Fibroblast of the aortic adventitia (primary cell): Measurements from ENCODE around the gene GRIA3. TPM values are rescaled to one million over a fixed set of nuclear protein-coding genes. Genes with fewer than 3 reads are reported as not detected.
"Not testable (repeated sequence)": the region's sequence is repeated elsewhere in the genome, so short reads cannot be mapped to it uniquely, and the experiment has no call there.

Source experiments
- DNase-seq: peaks from one replicate; pipeline ENCODE4 v3.0.0-alpha.2; 2010; ENCODE audit warnings: low read depth
- H3K4me3 ChIP-seq: 2 replicates; pipeline ENCODE4 v1.5.1; 2011; ENCODE audit warnings: low read depth, mild to moderate bottlenecking, control low read depth, low read length, moderate library complexity
- CTCF ChIP-seq: IDR thresholded peaks from 2 replicates; pipeline ENCODE4 v1.5.1; 2011; ENCODE audit warnings: mild to moderate bottlenecking, low read length, control low read depth, inconsistent platforms; ENCODE audit not compliant: insufficient read depth
- total RNA-seq: library from RNA; depleted of rRNA; stranded (reverse); fragments of >200 nt; gene quantifications from 2 replicates; pipeline ENCODE4 v1.2.3, GENCODE V29; 2012; ENCODE audit warnings: low replicate concordance

GRIA3 gene
- total RNA-seq, 1 donor, result 9.7 TPM

DNA sequence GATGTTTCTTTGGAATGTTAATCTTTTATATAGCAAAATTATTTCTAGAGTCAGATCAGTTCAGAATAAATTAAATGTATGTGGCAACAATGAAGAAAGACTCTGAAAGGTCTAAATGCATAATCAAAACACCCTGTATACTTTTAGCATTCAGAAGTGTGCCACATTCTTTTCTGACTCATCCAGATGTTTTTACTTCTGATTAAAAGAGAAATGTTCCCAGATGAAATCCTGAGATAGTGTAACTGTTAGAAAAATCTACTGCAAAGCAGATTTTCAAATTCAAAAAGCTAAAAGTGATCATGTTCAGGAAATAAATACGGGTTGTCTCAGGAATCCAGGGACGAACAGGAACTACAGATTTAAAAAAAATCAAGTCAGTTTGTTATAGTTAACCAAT is 241.4 kb downstream of the GRIA3 start:
- no peak overlapping the region for H3K4me3 ChIP-seq
- peak; percentile 32 for DNase-seq
- no peak for TF ChIP-seq CTCF

DNA sequence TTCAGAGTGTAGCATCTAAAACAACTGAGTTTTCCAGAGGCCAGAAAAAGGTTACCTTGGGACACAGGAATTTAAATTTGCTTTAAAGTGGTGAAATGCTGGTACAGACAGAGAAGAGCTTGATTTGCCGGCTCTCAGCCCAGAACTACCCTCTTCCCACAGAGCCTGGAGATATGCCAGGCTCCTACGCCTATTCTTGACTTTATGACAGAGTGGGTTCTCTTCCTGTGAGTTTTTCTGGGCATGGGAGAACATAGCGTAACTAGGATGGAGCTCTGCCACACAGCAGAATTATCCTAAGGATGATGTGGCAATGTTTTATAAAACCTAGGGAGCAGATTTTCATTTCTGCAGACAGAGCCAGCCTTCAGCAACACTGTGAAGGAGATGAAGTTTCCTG is 241.8 kb downstream of the GRIA3 start:
- no peak overlapping the region for H3K4me3 ChIP-seq
- no peak for TF ChIP-seq CTCF
- DNase-seq, result peak; percentile 76

- no peak overlapping the region for H3K4me3 ChIP-seq
- no peak for TF ChIP-seq CTCF
- DNase-seq, result no peak
Observed at GRCh38 chrX:123432361-123433150, 248.5 kb downstream of the GRIA3 start.

GRCh38 chrX:123436512-123437136 is 252.5 kb downstream of the GRIA3 start:
- no peak for DNase-seq
- no peak for TF ChIP-seq CTCF
- H3K4me3 ChIP-seq, result no peak overlapping the region

- DNase-seq, H3K4me3 ChIP-seq: not testable (repeated sequence)
Observed at GRCh38 chrX:123439926-123440325, 255.8 kb downstream of the GRIA3 start.

- no peak for DNase-seq
- TF ChIP-seq CTCF, result no peak
- no peak overlapping the region for H3K4me3 ChIP-seq
Observed at GRCh38 chrX:123442764-123443163, 258.7 kb downstream of the GRIA3 start.

DNA sequence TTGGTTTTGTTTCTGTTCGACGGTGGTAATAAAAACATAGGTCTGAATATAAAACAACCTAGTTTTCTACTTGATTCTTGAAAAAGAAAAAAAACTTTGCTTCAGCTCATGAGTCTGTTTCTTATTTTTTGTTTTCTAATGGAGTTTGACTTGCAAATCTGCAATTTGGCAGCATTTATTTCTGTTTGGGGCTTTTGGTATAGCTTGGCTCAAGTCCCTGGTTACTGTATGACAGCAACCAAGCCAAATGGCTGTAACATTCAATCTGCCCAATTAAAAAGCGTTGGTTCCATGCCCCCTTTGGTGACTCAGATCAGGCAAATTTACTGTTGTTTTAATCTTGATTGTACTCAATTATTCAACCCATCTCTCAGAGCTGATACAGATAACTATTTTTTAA is 263.4 kb downstream of the GRIA3 start:
- DNase-seq, result no peak
- no peak for TF ChIP-seq CTCF
- no peak overlapping the region for H3K4me3 ChIP-seq
